Natural killer cell (primary cell): Measurements from ENCODE around the gene PLXNA4. TPM values are rescaled to one million over a fixed set of nuclear protein-coding genes. Genes with fewer than 3 reads are reported as not detected.

ENCODE experiments used
- ATAC-seq, 3 donors: fragments of 150-1000 bp in 2 of 3; fragments of 200-7000 bp in 1 of 3; cut with Tn5 transposase; 1 replicate in 1 of 3; 2 replicates in 2 of 3; pipeline ENCODE4 v1.10.0; 2021; ENCODE audit warnings: mild to moderate bottlenecking in 2 of 3, moderate library complexity in 2 of 3
- DNase-seq, 2 donors: peaks; one replicate each; pipeline versions ENCODE4 v3.0.0 to v3.0.0-alpha.2; 2013 to 2021; ENCODE audit warnings: mixed read lengths in 1 of 2
- H3K27ac ChIP-seq: one replicate; pipeline ENCODE4 v1.5.1; 2013; ENCODE audit warnings: mild to moderate bottlenecking, low read length
- H3K27me3 ChIP-seq: one replicate; pipeline ENCODE4 v1.6.1; 2013; ENCODE audit warnings: low read length; ENCODE audit not compliant: control insufficient read depth, insufficient read depth
- H3K36me3 ChIP-seq: one replicate; pipeline ENCODE4 v1.6.1; 2013; ENCODE audit warnings: low read length; ENCODE audit not compliant: control insufficient read depth, insufficient read depth
- H3K4me1 ChIP-seq: one replicate; pipeline ENCODE4 v1.6.1; 2013; ENCODE audit warnings: low read length; ENCODE audit not compliant: control insufficient read depth, insufficient read depth
- H3K4me3 ChIP-seq: one replicate; pipeline ENCODE4 v1.5.1; 2013; ENCODE audit warnings: low read length
- H3K9me3 ChIP-seq: one replicate; pipeline ENCODE4 v1.6.1; 2013; ENCODE audit warnings: low read length; ENCODE audit not compliant: control insufficient read depth, insufficient read depth
- H3K27ac Mint-ChIP-seq, 2 donors: one replicate each; pipeline ENCODE4 v1.8.0; 2022; ENCODE audit warnings: mild to moderate bottlenecking in 2 of 2, mixed read lengths in 2 of 2, moderate library complexity in 1 of 2
- H3K27me3 Mint-ChIP-seq, 2 donors: one replicate each; pipeline ENCODE4 v1.8.0; 2022; ENCODE audit warnings: low read depth in 2 of 2, mixed read lengths in 2 of 2
- H3K36me3 Mint-ChIP-seq: one replicate; pipeline ENCODE4 v1.8.0; 2022; ENCODE audit warnings: mixed read lengths
- H3K4me1 Mint-ChIP-seq, 2 donors: one replicate each; pipeline ENCODE4 v1.8.0; 2022; ENCODE audit warnings: mixed read lengths in 2 of 2
- H3K4me3 Mint-ChIP-seq: one replicate; pipeline ENCODE4 v1.8.0; 2022; ENCODE audit warnings: mild to moderate bottlenecking, moderate library complexity, mixed read lengths
- H3K9me3 Mint-ChIP-seq, 2 donors: one replicate each; pipeline ENCODE4 v1.8.0; 2022; ENCODE audit warnings: mixed read lengths in 2 of 2
- CTCF ChIP-seq: fragments of 200-600 bp; IDR thresholded peaks from one replicate; pipeline ENCODE4 v1.8.0; 2022; ENCODE audit warnings: antibody characterized with exemption
- WGBS: methylation state at CpG from one replicate; pipeline ENCODE4 v1.1.7; 2013; ENCODE audit warnings: missing lambda C conversion rate; ENCODE audit not compliant: insufficient coverage; 5-methylcytosine and 5-hydroxymethylcytosine counted together
- intact Hi-C: fragments of 100-400 bp; cut with micrococcal nuclease; formaldehyde crosslinking; loops from one replicate; pipeline ENCODE4 v1.14.2; 2022
- total RNA-seq, 4 donors: library from RNA; stranded (reverse); fragments of 120-200 nt in 1 of 4; gene quantifications; one replicate each; pipeline versions ENCODE4 v1.2.3 to v1.2.4, GENCODE V29; 2013 to 2022

The PLXNA4 gene
- total RNA-seq, 3 donors from 2014 or later (not counting 1 experiment from before 2014, with no cell fraction given): 5.1 to 15.3 (median 10.9) TPM

GRCh38 chr7:132181946-132182685 lies 394.2 kb downstream of the PLXNA4 start:
- DNase-seq (no peak), ATAC-seq (no peak)
- H3K27me3 Mint-ChIP-seq: no peaks in the 10 kb centered on the region
- H3K27ac Mint-ChIP-seq: no peak overlapping the region
- no peaks in the 10 kb centered on the region for H3K4me1 Mint-ChIP-seq
- intact Hi-C loops: no loop called here
- H3K36me3 Mint-ChIP-seq: peaks cover 7% of the 10 kb centered on the region
- H3K4me3 Mint-ChIP-seq: no peak overlapping the region
- H3K27ac ChIP-seq: no peak overlapping the region
- H3K4me1 ChIP-seq: no peaks in the 10 kb centered on the region
- 81% methylated on average over 8 of the region's 9 CpGs for whole genome bisulfite sequencing
- no peak for TF ChIP-seq CTCF
- H3K36me3 ChIP-seq: no peaks in the 10 kb centered on the region
- peaks cover 2% of the 10 kb centered on the region for H3K9me3 ChIP-seq
- no peaks in the 10 kb centered on the region for H3K27me3 ChIP-seq
- H3K4me3 ChIP-seq: no peak overlapping the region
- H3K9me3 Mint-ChIP-seq: peaks cover 0 to 5% of the 10 kb centered on the region in 2 donors

- ATAC-seq (no peak), DNase-seq (no peak)
- Histone ChIP-seq H3K4me3 (no peak overlapping the region), H3K9me3 (no peaks in the 10 kb centered on the region), H3K4me1 (no peaks in the 10 kb centered on the region), H3K27ac (no peak overlapping the region), H3K27me3 (no peaks in the 10 kb centered on the region), H3K36me3 (no peaks in the 10 kb centered on the region)
- H3K36me3 Mint-ChIP-seq: no peaks in the 10 kb centered on the region
- H3K4me1 Mint-ChIP-seq: no peaks in the 10 kb centered on the region
- no peaks in the 10 kb centered on the region for H3K27me3 Mint-ChIP-seq
- intact Hi-C loops: no loop called here
- no peak overlapping the region for H3K27ac Mint-ChIP-seq
- 82% methylated on average over 10 of the region's 10 CpGs for WGBS
- no peak overlapping the region for H3K4me3 Mint-ChIP-seq
- H3K9me3 Mint-ChIP-seq: no peaks in the 10 kb centered on the region
- TF ChIP-seq CTCF: no peak
These were observed 394.9 kb downstream of the PLXNA4 start for GRCh38 chr7:132181371-132181770.

GRCh38 chr7:132180481-132180880 lies 395.8 kb downstream of the PLXNA4 start:
- no peak overlapping the region for H3K27ac Mint-ChIP-seq
- ATAC-seq (no peak), DNase-seq (no peak)
- H3K9me3 ChIP-seq: no peaks in the 10 kb centered on the region
- H3K27me3 ChIP-seq: no peaks in the 10 kb centered on the region
- intact Hi-C loops: no loop called here
- 94% methylated on average over 9 of the region's 9 CpGs for WGBS
- no peaks in the 10 kb centered on the region for H3K4me1 ChIP-seq
- no peak for TF ChIP-seq CTCF
- no peaks in the 10 kb centered on the region for H3K36me3 Mint-ChIP-seq
- no peak overlapping the region for H3K4me3 Mint-ChIP-seq
- no peak overlapping the region for H3K4me3 ChIP-seq
- H3K27ac ChIP-seq: no peak overlapping the region
- no peaks in the 10 kb centered on the region for H3K27me3 Mint-ChIP-seq
- H3K9me3 Mint-ChIP-seq: no peaks in the 10 kb centered on the region
- no peaks in the 10 kb centered on the region for H3K36me3 ChIP-seq
- no peaks in the 10 kb centered on the region for H3K4me1 Mint-ChIP-seq

- no peaks in the 10 kb centered on the region for H3K4me1 Mint-ChIP-seq
These were observed 396.6 kb downstream of the PLXNA4 start for GRCh38 chr7:132179681-132180080.

More at GRCh38 chr7:132179681-132180080, 396.6 kb downstream of the PLXNA4 start:
- no peaks in the 10 kb centered on the region for H3K4me1 ChIP-seq
- no peaks in the 10 kb centered on the region for H3K27me3 Mint-ChIP-seq
- H3K9me3 Mint-ChIP-seq: no peaks in the 10 kb centered on the region
- no peak overlapping the region for H3K27ac Mint-ChIP-seq
- H3K4me3 Mint-ChIP-seq: no peak overlapping the region
- ATAC-seq: no peak
- no peak overlapping the region for H3K4me3 ChIP-seq
- no peaks in the 10 kb centered on the region for H3K9me3 ChIP-seq
- DNase-seq: no peak
- TF ChIP-seq CTCF: no peak
- H3K27me3 ChIP-seq: no peaks in the 10 kb centered on the region
- H3K36me3 Mint-ChIP-seq: no peaks in the 10 kb centered on the region
- intact Hi-C loops: no loop called here
- no peaks in the 10 kb centered on the region for H3K36me3 ChIP-seq
- 95% methylated on average over 20 of the region's 20 CpGs for WGBS
- H3K27ac ChIP-seq: no peak overlapping the region
